Inflammatory macrophage (primary cell): ENCODE data around the gene SLC7A6OS.

Experiments used
- DNase-seq, 2 donors: peaks; one replicate each; pipeline ENCODE4 v3.0.0-alpha.2; 2020 to 2022

Gene SLC7A6OS

DNA sequence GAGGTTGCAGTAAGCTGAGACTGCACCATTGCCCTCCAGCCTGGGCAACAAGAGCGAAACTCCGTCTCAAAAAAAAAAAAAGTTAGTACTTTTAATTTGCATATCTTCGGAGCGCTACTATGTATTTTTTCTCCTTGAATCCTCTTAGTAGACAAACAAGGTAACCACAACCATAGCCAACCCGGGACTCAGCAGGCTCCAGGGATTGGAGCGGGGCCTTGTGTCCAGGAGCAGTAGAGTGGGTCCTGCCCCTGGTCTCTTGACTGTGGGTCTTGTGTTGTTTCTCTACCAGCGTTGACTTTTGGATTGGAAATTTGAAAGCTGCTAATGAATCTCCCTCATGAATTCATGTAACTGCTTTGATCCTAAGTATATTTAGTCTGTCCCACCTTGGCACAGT, 32.4 kb upstream of the SLC7A6OS start:
- no peak for DNase-seq

DNA sequence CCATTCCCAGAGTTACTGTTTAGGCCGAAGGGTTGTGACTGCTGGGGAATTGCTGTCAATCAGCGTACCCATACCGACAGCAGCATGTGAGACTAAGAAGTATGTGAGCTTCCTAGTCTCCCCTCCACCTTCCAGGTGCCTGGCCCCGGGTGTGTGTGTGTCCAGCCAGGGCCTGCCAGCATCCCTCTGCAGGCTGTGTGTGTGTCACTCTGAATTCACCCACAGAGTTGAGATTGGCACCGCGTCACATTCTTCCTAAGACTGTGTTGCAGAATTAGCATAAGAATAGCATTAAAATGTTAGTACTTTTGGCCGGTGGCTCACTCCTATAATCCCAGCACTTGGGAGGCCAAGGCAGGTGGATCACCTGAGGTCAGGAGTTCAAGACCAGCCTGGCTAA, 31.9 kb upstream of the SLC7A6OS start:
- DNase-seq, result no peak

DNA sequence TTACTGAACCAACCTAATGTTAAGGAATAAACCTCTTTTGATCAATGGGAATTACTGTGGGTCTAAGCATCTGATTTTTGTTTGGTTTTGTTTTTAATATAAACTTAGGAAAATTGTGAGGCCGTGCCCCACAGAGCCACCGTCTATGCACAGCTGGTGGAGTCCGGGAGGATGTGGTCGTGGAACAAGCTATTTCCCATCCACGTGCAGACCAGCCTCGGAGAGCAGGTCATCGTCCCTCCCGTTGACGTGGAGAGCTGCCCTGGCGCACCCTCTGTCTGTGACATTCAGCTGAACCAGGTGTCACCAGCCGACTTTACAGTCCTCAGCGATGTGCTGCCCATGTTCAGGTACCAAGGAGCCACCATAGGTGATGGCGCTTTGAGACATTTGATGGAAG, 28.5 kb upstream of the SLC7A6OS start:
- no peak for DNase-seq

DNA sequence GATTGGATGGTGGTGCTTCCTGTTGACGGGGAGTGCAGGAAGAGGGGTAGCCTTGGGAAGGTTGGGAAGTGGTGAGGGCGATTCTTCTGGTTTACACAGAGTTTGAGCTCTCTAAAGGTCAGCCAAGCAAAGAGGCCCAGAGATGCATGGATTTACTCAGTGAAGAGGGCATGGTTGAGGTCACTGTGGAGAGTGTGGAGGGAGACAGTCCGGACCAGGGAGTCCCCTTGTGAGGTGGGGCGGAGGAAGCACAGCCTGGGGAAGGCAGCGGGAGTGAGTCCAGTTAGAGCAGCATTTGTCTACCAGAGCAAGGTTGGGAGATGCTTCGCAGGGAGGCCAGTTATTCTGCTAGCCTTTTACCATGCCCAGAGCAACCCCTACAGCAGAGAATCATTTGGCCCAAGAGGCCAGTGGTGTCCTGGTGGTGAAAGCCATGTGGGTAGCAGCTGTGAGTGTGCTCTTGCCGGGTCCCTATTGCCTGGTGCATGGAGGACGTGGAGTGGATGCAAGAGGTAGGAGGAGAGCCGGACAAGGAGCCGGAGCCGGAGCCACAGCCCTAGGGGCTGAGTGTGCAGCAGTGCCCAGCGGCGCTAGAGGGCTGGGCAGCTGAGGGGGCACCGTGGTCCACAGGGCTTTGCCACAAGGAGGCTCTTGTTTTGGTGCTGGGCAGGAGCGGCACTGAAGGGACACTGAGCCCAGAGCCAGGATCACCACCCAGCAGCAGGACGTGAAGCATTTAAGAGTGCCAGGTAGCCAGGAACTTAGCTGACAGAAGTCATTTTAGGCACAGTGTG, 27.8 kb upstream of the SLC7A6OS start:
- DNase-seq, result no peak

DNA sequence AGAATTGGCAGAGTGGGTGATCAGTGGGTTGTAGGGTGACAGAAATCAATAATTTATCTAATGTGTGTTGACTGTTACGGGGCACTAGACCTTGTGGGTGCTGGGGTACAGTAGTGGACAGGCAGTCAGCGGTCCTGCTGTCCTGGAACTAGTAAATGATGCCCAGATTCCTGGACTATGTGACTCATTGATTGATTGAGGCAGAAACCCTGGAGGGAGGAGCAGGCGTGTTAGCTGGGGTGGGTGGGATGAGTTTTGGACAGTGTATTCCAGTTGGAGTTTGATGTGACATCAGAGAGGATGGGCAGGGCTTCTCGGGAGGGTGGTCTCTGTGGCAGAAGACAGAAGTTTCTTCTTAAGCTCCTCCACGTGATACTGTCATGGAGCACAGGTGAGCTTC, 24.4 kb upstream of the SLC7A6OS start:
- no peak for DNase-seq

DNA sequence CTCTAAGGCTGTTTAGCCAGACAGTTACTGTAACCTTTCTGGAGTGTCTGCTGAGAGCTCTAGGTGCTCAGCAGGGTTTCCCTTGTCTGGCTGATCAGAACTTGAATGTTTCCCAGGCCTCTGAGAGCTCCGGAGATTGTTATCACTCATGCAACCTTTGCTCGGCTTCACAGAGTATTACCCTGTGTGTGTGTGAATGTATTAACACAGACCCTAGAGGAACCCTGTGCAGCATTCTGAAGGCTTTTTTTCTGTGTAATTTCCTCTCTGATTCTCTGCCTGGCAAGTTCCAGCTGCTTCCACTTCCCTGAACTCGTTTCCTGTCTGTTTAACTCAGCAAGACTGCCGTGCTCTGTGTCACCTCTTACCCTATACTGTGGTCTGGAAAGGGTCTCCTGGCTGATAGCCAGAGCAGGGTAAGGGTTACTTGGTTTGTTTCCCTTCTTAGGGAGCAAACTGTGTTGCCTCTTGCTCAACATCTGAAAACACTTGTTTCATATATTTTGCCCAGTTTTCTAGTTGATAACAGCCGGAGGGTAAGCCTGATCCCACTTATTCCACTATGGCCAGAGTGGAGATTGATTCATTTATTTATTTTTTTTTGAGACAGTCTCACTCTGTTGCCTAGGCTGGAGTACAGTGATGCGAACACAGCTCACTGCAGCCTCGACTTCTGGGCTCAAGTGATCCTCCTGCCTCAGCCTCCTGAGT, 21.8 kb upstream of the SLC7A6OS start:
- DNase-seq, result peak; percentile 67 to 78

DNA sequence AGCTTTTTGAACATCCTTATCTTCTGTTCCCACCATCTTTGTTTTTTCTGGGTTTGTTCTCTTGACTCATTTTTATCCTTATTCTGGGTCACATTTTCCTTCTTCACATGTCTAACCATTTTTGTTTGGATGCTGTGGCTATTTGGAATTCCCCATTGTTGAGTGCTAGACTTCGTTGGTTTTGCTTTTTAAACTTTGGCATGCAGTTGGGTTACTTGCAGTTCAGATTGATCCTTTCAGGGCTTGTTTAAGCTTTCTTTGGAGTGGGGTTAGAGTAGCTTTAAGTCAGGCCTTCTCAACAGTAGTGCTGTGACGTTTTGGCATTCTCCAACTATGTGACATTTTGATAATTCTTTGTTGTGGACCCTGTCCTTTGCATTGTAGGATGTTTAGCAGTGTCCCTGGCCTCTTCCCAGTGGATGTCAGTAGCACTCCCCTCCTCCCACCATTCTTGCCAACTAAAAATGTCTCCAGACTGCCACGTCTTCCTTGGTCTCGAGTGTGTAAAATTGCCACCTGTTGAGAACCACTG, 21.2 kb upstream of the SLC7A6OS start:
- no peak for DNase-seq

DNA sequence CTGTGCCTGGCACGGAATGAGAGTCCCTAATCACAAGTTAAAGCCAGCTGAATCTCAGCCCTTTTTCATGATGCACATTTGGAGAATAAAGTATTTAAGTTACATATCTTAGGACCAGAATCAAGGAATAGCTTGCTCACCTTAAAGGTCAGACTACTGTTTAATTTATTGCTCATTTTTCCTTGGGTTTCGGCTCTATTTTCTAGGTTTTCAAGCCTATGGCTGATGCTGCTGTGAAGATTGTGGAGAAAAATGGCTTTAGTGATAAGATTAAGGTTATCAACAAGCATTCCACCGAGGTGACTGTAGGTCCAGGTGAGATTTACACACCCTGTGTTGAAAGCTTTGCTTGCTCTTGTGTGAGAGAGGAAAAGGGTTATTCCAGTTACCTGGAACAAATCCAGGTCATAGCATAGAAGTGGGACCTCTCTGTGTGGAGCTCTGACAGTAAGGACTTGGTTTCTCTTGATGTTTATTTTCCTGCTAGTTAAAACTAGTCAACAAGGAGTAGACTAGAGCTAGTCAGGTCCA, 18.2 kb upstream of the SLC7A6OS start:
- no peak for DNase-seq

DNA sequence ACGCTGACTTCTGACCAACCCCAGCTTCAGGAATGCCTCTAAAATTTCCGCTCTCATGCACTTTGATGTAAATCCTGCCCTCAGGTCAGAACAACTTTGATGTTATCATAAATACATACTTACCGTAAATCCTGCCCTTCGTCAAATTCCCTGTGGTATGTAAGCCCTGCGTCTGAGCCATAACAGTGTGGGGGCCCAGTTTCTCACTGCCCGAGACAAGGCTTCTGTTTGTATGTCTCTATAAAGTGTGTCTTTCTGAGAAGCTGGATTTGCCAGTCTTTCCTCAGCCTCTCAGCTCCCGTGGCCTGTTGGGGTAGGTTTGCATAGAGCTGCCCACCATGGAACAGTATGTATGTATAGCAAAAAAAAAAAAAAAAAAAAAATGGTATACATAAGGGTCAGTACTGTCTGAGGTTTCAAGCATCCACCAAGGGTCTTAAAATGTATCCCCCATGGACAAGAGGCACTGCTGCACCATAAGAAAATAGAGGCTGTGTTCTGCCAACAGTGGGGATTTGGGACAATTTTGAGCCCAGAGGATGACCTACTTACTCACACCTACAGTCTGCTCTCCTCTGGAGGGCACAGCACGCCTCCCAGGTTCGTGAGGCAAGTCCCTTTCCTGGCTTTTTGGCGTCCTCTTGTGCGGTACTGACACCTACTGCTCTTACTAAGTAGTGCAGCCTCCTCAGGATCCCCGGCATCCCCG, 17.6 kb upstream of the SLC7A6OS start:
- peak; percentile 83 to 87 for DNase-seq

DNA sequence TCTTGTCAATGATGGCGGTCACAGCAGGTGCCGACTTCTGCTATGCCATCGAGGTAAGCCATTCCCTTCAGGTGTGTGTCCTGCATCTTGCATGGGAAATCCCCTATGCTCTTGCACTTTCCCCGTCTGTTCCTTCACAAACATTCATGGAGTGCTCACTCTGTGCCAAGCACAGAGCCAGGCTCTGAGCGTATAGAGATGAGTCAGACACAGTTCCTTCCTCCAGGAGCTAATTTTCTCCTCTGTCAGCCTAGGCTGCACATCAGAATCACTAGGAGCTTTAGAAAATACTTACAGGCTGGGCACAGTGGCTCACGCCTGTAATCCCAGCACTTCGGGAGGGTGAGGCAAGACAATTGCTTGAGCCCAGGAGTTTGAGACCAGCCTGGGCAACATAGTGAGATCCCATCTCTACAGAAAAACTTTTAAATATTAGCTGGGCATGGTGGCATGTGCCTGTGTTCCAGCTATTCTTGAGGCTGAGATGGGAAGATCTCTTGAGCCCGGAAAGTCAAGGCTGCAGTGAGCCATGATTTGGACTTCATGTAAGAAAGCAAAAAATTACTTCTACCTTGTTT, 14.1 kb upstream of the SLC7A6OS start:
- DNase-seq, result no peak

DNA sequence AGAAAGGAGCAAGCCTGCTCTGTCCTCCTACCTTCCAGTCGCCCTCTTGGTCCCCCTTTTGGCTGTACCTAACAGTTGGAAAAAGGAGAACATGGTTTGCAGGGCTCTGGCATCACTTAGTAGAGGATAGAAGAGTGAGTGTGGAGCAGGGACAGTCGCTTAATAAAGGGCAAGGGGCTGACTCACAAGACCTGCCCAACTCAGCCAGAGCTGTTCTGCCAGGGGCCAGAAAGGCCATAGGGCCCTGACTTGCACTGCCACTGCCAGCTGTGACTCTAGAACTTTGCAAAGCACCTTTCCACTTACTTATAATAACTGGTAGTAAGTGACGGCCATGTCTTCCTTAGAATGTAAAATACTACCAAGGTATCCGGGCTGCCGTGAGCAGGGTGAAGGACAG, 13.6 kb upstream of the SLC7A6OS start:
- DNase-seq, result no peak

DNA sequence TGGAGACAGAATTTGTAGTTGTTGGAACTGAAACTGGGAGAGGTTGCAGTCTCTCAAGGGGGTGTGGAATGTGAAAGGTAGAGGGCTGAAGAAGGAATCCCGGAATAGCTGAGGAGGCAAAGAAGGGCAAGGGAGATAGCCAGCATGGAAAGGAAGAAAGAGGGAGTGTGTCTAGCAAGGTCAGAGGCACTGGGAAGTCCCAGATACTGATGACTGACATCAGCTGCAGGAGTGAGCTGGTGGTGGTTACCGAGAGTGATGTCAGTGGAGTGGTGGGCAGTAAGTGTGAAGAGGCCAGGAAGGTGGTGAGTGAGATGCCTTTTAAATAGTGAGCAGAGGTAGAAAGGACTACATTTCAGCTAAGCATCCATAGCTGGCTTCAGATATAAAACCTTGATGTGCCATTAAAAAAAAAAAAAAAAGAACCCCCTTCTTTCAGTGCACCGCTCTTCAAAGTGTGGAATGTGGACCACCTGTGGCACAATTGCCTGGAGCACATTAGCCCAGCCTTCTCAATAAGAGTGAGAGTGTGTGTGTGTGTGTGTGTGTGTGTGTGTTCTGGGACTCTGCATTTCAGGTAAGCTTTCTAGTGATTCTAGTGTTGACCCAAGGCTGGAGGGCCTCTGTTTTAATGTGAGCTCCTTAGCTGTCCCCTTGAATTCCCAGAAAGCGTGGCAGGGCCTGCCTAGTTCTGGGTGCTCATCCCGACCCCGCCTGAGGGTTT, 8.6 kb upstream of the SLC7A6OS start:
- no peak for DNase-seq

DNA sequence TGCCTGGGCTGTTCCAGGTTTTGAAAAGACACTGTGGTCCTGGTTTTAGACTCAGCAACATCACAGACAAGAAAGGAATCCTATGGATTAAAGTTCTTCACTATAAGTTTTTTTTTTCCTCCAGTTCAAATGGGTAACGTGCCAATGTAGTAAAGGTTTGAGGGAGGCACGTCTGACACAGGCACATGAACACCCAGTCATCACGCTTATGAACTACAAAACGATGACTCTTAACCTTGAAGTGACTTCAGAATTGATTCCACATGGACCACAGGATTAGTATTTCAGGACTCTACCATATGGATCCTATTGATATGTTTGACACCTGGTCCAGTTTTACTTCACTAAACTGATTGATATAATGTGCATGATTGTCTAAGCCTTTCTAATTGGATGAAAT, 2.4 kb upstream of the SLC7A6OS start:
- DNase-seq, result no peak

DNA sequence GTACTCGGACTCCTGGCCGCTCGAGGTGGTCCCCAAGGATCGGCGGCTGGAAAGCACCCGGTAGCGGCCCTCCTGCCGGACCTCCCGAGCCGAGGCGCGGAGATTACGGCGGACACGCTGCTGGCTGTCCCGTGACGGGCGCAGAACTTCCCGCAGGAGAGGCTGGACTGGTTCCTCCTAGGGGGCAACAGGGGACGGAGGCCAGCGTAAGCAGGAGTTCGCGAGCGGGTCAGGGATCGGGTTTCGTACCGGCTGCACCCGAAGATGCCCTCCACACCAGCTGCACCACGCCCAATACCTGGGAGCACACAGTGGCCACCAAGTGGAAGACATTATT, 341 bp downstream of the SLC7A6OS start:
- peak in 1 of 2 donors; percentile 66 for DNase-seq

DNA sequence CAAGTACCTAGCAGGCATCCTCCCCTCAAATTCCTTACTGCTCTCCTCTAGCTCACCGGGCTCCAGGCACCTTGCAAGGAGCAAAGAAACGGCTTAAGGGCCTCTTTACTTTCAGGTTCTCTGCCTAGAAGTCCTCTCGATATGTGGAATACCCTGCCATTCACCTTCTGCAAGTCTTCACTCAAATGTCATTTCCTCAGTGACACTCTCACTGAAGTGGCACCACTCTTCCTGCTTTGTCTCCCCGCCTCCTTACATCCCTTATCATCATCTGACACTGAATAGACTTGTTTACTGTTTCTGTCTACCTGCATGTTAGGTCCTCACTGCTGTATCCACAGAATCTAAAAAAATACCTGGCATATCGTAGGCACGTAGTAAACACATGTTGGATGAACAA, 947 bp downstream of the SLC7A6OS start:
- peak in 1 of 2 donors; percentile 20 for DNase-seq

DNA sequence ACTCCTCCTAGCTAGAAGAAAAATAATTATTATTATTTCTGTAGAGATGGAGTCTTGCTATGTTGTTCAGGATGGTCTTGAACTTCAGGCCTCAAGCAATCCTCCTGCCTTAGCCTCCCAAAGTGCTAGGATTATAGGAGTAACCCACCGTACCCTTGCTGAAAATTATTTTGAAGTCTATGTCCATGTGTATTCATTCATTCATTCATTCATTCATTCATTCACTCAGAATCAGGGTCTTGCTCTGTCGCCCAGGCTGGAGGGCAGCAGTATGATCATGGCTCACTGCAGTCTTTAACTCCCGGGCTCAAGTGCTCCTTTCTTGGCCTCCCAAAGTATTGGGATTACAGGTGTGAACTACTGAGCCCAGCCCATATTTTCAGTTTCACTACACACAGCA, 4.1 kb downstream of the SLC7A6OS start:
- DNase-seq, result no peak

DNA sequence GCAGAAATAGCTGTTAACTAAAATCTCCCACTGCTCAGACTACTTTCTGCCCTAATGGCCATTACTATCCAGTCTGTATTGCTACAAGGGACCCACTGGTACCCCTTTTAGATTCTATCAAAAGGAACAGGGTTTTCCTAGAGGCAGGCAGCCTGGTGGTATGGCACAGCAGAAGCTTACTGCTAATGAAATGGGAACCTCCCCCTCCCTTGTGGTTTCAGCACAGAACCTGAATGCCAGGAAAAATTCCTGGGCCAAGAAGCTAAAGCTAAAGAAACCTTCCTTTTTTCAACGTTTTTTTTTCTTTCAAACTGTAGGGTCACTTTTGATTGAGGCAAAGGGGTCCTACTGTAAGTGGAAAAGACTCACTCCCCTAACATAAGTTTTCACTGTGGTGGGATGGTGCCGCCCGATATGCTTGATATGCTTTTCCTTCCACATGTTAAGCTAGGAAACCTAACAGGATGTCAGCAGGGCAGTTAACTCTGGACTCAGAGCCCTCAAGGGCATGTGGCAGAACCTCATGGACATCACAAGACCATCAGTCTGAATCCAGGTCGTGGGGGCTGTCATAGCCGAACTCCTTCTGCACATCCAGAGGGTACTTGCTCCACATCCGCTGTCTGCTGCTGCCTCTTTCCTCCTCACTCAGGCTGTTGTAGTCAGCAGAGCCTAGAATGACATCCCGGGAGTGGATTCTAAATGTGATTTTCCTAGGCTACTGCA, 9.8 kb downstream of the SLC7A6OS start:
- no peak for DNase-seq

DNA sequence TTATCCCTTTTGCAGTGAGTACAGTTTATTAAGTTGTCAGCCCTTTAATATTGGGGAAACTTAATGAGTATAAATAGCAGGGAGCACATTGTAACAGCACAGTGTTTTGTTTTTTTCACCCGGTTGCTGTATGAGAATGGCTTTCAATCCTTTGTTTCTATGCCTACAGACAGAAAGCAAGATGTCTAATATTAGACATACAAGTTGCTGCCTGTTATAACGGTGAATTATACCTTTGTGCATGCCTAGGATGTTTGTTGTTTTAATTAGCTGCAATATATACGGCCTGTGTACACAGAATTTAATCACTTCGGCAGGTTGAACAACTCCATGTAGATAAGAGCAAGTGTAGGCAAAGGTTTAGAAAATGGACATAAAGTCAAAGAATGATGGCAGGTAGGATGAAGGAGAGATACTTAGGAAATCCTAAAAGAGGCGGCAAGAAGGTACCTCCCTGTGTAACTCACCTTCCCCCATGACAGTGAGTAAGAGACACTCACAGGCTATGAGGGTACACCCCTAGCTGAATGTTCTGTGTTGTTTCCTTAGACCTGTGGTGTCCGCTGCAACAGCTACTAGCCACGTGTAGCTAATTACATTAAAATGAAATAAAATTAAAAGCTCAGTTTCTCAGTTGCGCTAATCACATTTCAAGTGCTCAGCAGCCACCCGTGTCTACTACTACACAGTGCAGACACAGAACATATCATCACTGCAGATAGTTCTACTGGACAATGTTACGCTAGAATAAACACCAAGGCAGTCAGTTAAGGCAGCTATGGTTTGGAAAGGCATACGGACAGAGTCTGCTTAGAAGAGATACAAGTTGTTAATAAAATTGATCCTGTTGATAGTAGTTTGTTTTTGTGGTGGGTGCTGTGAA, 10.9 kb downstream of the SLC7A6OS start:
- DNase-seq, result no peak

DNA sequence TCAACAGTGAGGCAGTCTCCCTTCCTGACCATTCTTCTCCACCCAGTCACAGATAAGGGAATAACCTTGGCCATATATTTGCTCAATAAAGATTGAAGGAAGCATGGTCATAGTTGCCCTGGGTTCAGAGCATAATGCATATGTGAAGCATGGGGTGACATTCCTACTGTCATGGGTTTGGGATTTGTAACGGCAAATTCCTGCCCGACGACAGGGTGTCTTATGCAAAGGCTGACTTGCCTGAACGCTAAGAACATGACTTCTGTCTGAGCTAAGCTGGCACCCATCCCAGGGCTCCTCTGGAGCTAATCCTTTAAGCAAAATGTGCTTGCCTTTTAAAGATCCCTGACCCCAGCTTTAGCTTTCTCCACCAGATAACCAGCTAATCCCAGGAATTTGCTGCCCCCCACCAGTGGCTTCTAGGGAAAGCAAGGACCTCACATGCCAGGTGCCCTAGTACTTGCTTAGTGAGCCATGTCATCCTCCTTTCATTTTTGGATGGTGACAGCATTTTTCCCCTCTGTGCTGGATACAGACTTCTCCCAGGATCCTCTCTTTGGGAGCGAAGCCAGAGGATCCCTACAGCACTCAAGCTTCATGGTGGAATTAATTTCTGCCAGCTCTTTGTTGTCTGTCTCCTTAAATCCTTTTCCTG, 11.7 kb downstream of the SLC7A6OS start:
- no peak for DNase-seq

DNA sequence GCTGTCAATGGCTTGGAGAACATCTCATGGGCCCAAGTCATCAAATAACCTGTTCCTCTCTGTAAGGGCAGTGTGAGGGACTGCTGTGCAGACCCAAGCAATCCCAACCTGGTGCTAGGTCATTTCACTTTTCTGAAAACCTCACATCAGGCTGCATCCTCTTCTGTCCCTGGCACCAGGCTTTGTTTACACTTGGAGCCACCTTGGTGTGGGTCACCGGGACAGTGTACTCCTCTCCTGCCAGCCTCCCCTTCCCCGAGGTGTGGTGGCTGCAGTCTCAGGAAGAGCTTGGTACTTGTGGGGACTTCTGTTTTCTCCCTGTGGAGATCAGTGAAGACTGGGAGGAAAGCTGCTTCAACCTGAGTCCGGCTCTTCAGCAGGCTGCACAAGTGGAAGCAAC, 12.4 kb downstream of the SLC7A6OS start:
- DNase-seq, result no peak
